Spleen (tissue), 11 donors: ENCODE data around the gene ERBB4. TPM values are rescaled to one million over a fixed set of nuclear protein-coding genes. Genes with fewer than 3 reads are reported as not detected.

Experiments
- DNase-seq: peaks from one replicate; pipeline ENCODE4 v3.0.0-alpha.2; 2020
- H3K27ac ChIP-seq, 8 donors: fragments of 200-600 bp; sonication (generic) in 7 of 8; 1 replicate in 4 of 8; 2 replicates in 4 of 8; pipeline versions ENCODE4 v1.5.0 to v1.8.0; 2016 to 2021; ENCODE audit warnings: inconsistent platforms in 4 of 8, mild to moderate bottlenecking in 4 of 8, moderate library complexity in 1 of 8
- H3K27me3 ChIP-seq, 7 donors: fragments of 200-600 bp; sonication (generic) in 6 of 7; replicated peaks in 1 of 7; 1 replicate in 4 of 7; 2 replicates in 3 of 7; pipeline versions ENCODE4 v1.5.0 to v1.8.0; 2016 to 2021; ENCODE audit warnings: inconsistent platforms in 3 of 7, mild to moderate bottlenecking in 1 of 7
- H3K36me3 ChIP-seq, 6 donors: fragments of 200-600 bp; sonication (generic) in 5 of 6; 1 replicate in 4 of 6; 2 replicates in 2 of 6; pipeline versions ENCODE4 v1.5.0 to v1.8.0; 2016 to 2021; ENCODE audit warnings: inconsistent platforms in 2 of 6
- H3K4me1 ChIP-seq, 6 donors: fragments of 200-600 bp; sonication (generic) in 5 of 6; 1 replicate in 3 of 6; 2 replicates in 3 of 6; pipeline versions ENCODE4 v1.5.0 to v1.8.0; 2016 to 2021; ENCODE audit warnings: inconsistent platforms in 3 of 6
- H3K4me3 ChIP-seq, 8 donors: fragments of 200-600 bp; sonication (generic) in 7 of 8; 1 replicate in 4 of 8; 2 replicates in 4 of 8; pipeline versions ENCODE4 v1.5.0 to v1.8.0; 2016 to 2021; ENCODE audit warnings: inconsistent platforms in 4 of 8, mild to moderate bottlenecking in 4 of 8, moderate library complexity in 2 of 8
- H3K9me3 ChIP-seq, 8 donors: fragments of 200-600 bp; sonication (generic) in 7 of 8; 1 replicate in 4 of 8; 2 replicates in 4 of 8; pipeline versions ENCODE4 v1.5.0 to v1.8.0; 2016 to 2021; ENCODE audit warnings: inconsistent platforms in 4 of 8
- POLR2A ChIP-seq, 3 donors: fragments of 450-650 bp; IDR thresholded peaks; one replicate each; pipeline ENCODE4 v1.5.1; 2017; ENCODE audit warnings: antibody characterized with exemption in 3 of 3, mild to moderate bottlenecking in 1 of 3
- POLR2AphosphoS5 ChIP-seq, 3 donors: sonication (generic); formaldehyde crosslinking; IDR thresholded peaks; one replicate each; pipeline ENCODE4 v1.5.1; 2017; ENCODE audit warnings: antibody characterized with exemption in 3 of 3
- WGBS, 5 donors: extraction: QIAGEN DNeasy Blood & Tissue Kit in 3 of 5; methylation state at CpG; one replicate each; pipeline versions ENCODE4 v1.1.5 to v1.1.7; 2013 to 2018; 5-methylcytosine and 5-hydroxymethylcytosine counted together
- intact Hi-C: fragments of 100-400 bp; cut with DNase I; formaldehyde crosslinking; loops from one replicate; pipeline ENCODE4 v1.15.0; 2023; ENCODE audit warnings: low total_unique reads
- polyA plus RNA-seq, 3 donors: library from polyadenylated mRNA; stranded (reverse); fragments of 200-250 nt; gene quantifications; one replicate each; pipeline ENCODE4 v1.2.1, GENCODE V29; 2013
- total RNA-seq, 7 donors: library from RNA; depleted of rRNA in 3 of 7; stranded (reverse); fragments of >200 nt in 3 of 7; fragmentation: NEBNext Ultra II Directional in 4 of 7; extraction: Animal tissue kit (Norgen Biotek cat#: 25700) in 4 of 7; gene quantifications; one replicate each; pipeline versions ENCODE4 v1.1.0 to v1.2.1, GENCODE V29; 2016 to 2021
- TF ChIP-seq, protein P1 (sequence below), 11 experiments: fragments of 200-600 bp in 7 of 11; fragments of 450-650 bp in 4 of 11; sonication (generic) in 4 of 11; IDR thresholded peaks in 8 of 11; conservative IDR thresholded peaks in 3 of 11; 1 replicate in 7 of 11; 2 replicates in 4 of 11; pipeline versions ENCODE4 v1.4.0 to v1.8.0; 2016 to 2021; ENCODE audit warnings: antibody characterized with exemption in 11 of 11, inconsistent platforms in 4 of 11, mild to moderate bottlenecking in 1 of 11
- donor health status: healthy with polysubstance abuse.
- donor health status: DM: no; HTN: no; CAD: no; lungs with moderate emphysema.
- donor health status: DM: no; HTN: no; CAD: no.
- donor health status: Bipolar disorder and iron deficiency.
- donor health status: healthy.
- donor health status: DM: no; HTN: no; CAD: no.
- donor health status: DM: yes; HTN: yes; CAD: no.

Gene ERBB4
- total and polyA plus RNA-seq, 10 donors = under 0.01 to 1.4 (median 0.35) TPM

DNA sequence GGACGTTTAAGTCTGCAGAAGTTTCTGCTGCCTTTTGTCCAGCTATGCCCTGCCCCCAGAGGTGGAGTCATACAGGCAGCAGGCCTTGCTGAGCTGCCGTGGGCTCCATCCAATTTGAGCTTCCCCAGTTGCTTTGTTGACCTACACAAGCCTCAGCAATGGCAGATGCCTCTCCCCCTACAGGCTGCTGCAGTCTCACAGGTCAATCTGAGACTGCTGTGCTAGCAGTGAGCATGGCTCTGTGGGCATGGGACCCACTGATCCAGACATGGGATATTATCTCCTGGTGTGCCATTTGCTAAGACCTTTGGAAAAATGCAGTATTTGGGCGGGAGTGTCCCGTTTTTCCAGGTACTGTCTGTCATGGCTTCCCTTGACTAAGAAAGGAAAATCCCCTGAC, 726.0 kb downstream of the ERBB4 start:
- intact Hi-C loops = no loop called here
- H3K27ac ChIP-seq = no peak overlapping the region
- WGBS, 5 donors = 47 to 69% (median 63%) methylated on average over 4 of the region's 4 CpGs
- no peaks in the 10 kb centered on the region for H3K9me3 ChIP-seq
- no peak for TF ChIP-seq POLR2AphosphoS5 (IDR thresholded peaks at IDR 0.05)
- TF ChIP-seq, protein P1, sequence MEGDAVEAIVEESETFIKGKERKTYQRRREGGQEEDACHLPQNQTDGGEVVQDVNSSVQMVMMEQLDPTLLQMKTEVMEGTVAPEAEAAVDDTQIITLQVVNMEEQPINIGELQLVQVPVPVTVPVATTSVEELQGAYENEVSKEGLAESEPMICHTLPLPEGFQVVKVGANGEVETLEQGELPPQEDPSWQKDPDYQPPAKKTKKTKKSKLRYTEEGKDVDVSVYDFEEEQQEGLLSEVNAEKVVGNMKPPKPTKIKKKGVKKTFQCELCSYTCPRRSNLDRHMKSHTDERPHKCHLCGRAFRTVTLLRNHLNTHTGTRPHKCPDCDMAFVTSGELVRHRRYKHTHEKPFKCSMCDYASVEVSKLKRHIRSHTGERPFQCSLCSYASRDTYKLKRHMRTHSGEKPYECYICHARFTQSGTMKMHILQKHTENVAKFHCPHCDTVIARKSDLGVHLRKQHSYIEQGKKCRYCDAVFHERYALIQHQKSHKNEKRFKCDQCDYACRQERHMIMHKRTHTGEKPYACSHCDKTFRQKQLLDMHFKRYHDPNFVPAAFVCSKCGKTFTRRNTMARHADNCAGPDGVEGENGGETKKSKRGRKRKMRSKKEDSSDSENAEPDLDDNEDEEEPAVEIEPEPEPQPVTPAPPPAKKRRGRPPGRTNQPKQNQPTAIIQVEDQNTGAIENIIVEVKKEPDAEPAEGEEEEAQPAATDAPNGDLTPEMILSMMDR (IDR thresholded peaks at IDR 0.05 in 8 of 11, conservative IDR thresholded peaks at IDR 0.05 in 3 of 11) = no peak
- TF ChIP-seq POLR2A (IDR thresholded peaks at IDR 0.05) = no peak
- no peak for DNase-seq
- no peak overlapping the region for H3K4me3 ChIP-seq
- no peaks in the 10 kb centered on the region for H3K27me3 ChIP-seq
- H3K36me3 ChIP-seq = no peaks in the 10 kb centered on the region
- no peaks in the 10 kb centered on the region for H3K4me1 ChIP-seq

DNA sequence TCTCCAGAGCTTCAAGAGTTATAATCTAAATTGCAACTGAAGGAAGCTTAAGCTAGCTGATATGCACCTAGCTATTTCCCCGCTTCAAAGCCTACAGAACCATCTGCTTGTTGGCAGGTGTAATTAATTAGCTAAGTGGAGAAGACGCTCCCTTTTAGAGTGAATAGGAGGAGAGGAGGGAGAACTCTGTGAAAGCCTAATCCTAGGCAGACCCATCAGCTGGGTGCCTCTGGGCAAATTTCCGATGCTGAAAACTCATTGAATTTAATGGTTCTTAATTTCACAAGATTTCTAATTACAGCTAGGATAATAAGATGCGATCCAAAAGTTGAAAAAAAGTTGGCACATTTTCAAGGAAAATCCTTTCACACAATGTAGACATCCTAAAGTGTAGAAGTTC, 735.9 kb downstream of the ERBB4 start:
- TF ChIP-seq, protein P1 (IDR thresholded peaks at IDR 0.05 in 8 of 11, conservative IDR thresholded peaks at IDR 0.05 in 3 of 11) = no peak
- TF ChIP-seq POLR2AphosphoS5 (IDR thresholded peaks at IDR 0.05) = no peak
- no peak for TF ChIP-seq POLR2A (IDR thresholded peaks at IDR 0.05)
- no peaks in the 10 kb centered on the region for H3K4me1 ChIP-seq
- 70 to 82% (median 75%) methylated on average over 4 of the region's 4 CpGs for WGBS, 5 donors
- no peaks in the 10 kb centered on the region for H3K27me3 ChIP-seq
- intact Hi-C loops = no loop called here
- no peak overlapping the region for H3K27ac ChIP-seq
- DNase-seq = no peak
- H3K4me3 ChIP-seq = no peak overlapping the region
- H3K9me3 ChIP-seq = no peaks in the 10 kb centered on the region
- no peaks in the 10 kb centered on the region for H3K36me3 ChIP-seq

DNA sequence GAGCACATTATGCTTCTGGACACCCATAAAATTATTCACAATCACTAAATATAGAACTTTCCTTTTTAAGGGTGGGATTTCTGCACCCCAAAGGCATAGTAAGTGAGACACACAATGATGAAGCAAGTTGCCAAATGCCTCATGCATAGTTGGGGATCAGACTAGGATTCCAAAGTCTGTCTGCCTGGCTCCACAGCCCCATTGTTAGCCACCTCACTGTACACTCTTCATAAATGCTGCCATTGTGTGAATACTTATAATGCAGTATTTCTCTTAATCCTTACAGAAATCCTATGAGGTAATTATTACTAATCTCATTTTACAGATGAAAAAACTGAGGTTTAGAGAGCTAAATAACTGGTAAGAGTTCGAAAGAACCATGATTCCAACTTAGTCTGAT, 738.6 kb downstream of the ERBB4 start:
- Histone ChIP-seq H3K9me3 (no peaks in the 10 kb centered on the region), H3K4me3 (no peak overlapping the region), H3K27me3 (no peaks in the 10 kb centered on the region), H3K27ac (no peak overlapping the region), H3K36me3 (no peaks in the 10 kb centered on the region), H3K4me1 (no peaks in the 10 kb centered on the region)
- DNase-seq = no peak
- TF ChIP-seq, protein P1 (IDR thresholded peaks at IDR 0.05 in 8 of 11, conservative IDR thresholded peaks at IDR 0.05 in 3 of 11) = no peak
- TF ChIP-seq POLR2A (IDR thresholded peaks at IDR 0.05) (no peak), POLR2AphosphoS5 (IDR thresholded peaks at IDR 0.05) (no peak)
- intact Hi-C loops = no loop called here
- 49 to 71% (median 57%) methylated on average over 1 of the region's 1 CpG for WGBS, 5 donors

DNA sequence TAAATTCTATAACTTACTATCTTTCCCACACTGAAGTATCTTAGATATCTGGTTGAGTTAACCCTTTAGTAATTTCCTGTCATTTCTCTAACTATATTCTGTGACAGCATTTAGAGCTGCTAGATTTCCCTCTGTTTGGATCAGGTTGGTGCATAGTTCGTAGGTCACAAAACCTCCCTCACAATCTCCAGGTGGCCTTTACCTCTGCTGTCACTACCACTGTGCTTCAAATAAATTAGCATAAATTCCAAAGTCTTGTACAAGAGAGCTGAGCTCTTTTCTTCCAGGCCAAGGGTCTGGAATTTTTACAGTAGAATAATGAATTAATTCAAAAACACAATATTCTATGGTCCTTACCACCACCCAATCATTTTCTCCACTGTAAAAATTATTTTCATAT, 739.7 kb downstream of the ERBB4 start:
- H3K36me3 ChIP-seq = no peaks in the 10 kb centered on the region
- no peaks in the 10 kb centered on the region for H3K4me1 ChIP-seq
- no peak overlapping the region for H3K27ac ChIP-seq
- no peak for DNase-seq
- no peak overlapping the region for H3K4me3 ChIP-seq
- intact Hi-C loops = no loop called here
- no peaks in the 10 kb centered on the region for H3K27me3 ChIP-seq
- 31 to 87% (median 66%) methylated on average over 1 of the region's 1 CpG for WGBS, 5 donors
- TF ChIP-seq POLR2A (IDR thresholded peaks at IDR 0.05) (no peak), POLR2AphosphoS5 (IDR thresholded peaks at IDR 0.05) (no peak)
- TF ChIP-seq, protein P1 (IDR thresholded peaks at IDR 0.05 in 8 of 11, conservative IDR thresholded peaks at IDR 0.05 in 3 of 11) = no peak
- H3K9me3 ChIP-seq = no peaks in the 10 kb centered on the region
